ENCODE results near the gene CHSY1. TPM values are rescaled to one million over a fixed set of nuclear protein-coding genes. Genes with fewer than 3 reads are reported as not detected.

Gene CHSY1
- total and polyA plus RNA-seq, 10 of the 15 experiments (the other 5 are each of a cell fraction or from before 2014, with no cell fraction given) = 1.4 to 31.2 (median 10.5) TPM

DNA sequence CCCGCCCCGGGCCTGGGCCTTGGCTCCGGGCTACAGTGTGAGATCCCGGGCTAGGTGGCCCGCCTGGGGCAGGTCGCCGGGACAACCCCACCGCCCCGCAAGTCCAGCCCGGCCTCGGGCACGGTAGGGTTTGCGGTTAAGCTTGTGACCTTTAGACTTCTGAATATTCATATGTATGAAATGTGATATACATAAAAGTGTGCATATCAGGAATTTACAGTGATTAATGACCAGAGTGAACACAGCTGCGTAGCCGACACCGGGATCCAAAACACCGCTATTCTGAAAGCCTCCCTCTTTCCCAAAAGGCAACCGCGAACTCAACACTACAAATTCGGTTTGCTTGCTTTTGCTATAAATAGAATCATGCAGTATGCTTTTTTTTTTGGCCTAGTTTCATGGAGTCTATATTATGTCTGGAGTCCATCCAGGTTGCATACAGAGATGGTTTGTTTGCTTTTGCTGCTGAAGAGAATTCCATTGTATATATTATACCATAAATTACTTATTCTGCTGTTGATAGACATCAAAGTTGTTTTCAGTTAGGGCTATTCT lies 43.8 kb upstream of the CHSY1 start:
- no peak for FAIRE-seq
- TF ChIP-seq EP300 (IDR thresholded peaks at IDR 0.05; ENCODE audit: borderline replicate concordance in 1 of 2, control insufficient read depth in 1 of 2, low read depth in 2 of 2, low read length in 2 of 2) = no peak
- peak; percentile 16; the same call in 1 of the 3 replicates for TF ChIP-seq POU2F2 (IDR thresholded peaks at IDR 0.05; ENCODE audit: borderline replicate concordance, low read depth, low read length)
- no peak for TF ChIP-seq IRF5 (IDR thresholded peaks at IDR 0.05; ENCODE audit: borderline replicate concordance)
- peak; percentile 3 for TF ChIP-seq E2F8 (IDR thresholded peaks at IDR 0.05; ENCODE audit: low read depth, partially characterized antibody)
- TF ChIP-seq RUNX3 (IDR thresholded peaks at IDR 0.05; ENCODE audit: low read length) = peak; percentile 26; the same call in 1 of the 2 replicates
- TF ChIP-seq SUZ12 (IDR thresholded peaks at IDR 0.05; ENCODE audit: unreplicated experiment) = no peak
- TF ChIP-seq MEF2A (IDR thresholded peaks at IDR 0.05; ENCODE audit: insufficient read depth, low read depth, low read length) = no peak
- no peak for TF ChIP-seq MXI1 (IDR thresholded peaks at IDR 0.05; ENCODE audit: low read depth, low read length)
- TF ChIP-seq RELA (IDR thresholded peaks at IDR 0.05; ENCODE audit: borderline replicate concordance, partially characterized antibody) = no peak
- TF ChIP-seq SP1 (IDR thresholded peaks at IDR 0.05; ENCODE audit: low read depth, low read length) = no peak
- 0 out of 2 replicates have a peak, but pooled peaks have one; percentile 36 for TF ChIP-seq CBFB (IDR thresholded peaks at IDR 0.05; ENCODE audit: low read depth)
- TF ChIP-seq NR2C1 (IDR thresholded peaks at IDR 0.05) = no peak
- TF ChIP-seq PAX8 (IDR thresholded peaks at IDR 0.05) = no peak
- no peak for TF ChIP-seq ASH2L (IDR thresholded peaks at IDR 0.05; ENCODE audit: borderline replicate concordance, low read depth)
- TF ChIP-seq, protein P1, sequence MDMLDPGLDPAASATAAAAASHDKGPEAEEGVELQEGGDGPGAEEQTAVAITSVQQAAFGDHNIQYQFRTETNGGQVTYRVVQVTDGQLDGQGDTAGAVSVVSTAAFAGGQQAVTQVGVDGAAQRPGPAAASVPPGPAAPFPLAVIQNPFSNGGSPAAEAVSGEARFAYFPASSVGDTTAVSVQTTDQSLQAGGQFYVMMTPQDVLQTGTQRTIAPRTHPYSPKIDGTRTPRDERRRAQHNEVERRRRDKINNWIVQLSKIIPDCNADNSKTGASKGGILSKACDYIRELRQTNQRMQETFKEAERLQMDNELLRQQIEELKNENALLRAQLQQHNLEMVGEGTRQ (IDR thresholded peaks at IDR 0.05; ENCODE audit: borderline replicate concordance, low read depth, low read length) = no peak
- no peak for TF ChIP-seq RB1 (IDR thresholded peaks at IDR 0.05; ENCODE audit: borderline replicate concordance)

More for the DNA sequence above, 43.8 kb upstream of the CHSY1 start:
- Histone ChIP-seq H3K4me1 (ENCODE audit: control insufficient read depth, insufficient read depth, low read length) (peaks cover 8% of the 10 kb centered on the region), H4K20me1 (ENCODE audit: control insufficient read depth, insufficient read depth) (no peaks in the 10 kb centered on the region), H2AFZ (ENCODE audit: control insufficient read depth, low read depth, low read length) (peak overlapping the region; percentile 97), H3K79me2 (ENCODE audit: control insufficient read depth, insufficient read depth, low read length) (peaks cover 48% of the 10 kb centered on the region), H3K9ac (ENCODE audit: control insufficient read depth, insufficient read depth, low read length) (peak overlapping the region; percentile 96), H3K4me2 (ENCODE audit: control insufficient read depth, insufficient read depth) (peak overlapping the region; percentile 96), H3K4me3 (peak overlapping the region; percentile 87), H3K9me3 (replicated peaks; ENCODE audit: control insufficient read depth, insufficient read depth, low read length) (no peaks in the 10 kb centered on the region), H3K27me3 (replicated peaks in 1 of 2; ENCODE audit: control insufficient read depth in 2 of 2, insufficient read depth in 2 of 2, low read length in 1 of 2) (no peaks in the 10 kb centered on the region), H3K36me3 (ENCODE audit: control insufficient read depth in 2 of 2, insufficient read depth in 2 of 2, low read length in 1 of 2) (peaks cover 0 to 2% of the 10 kb centered on the region in 2 experiments; a peak in 2 of 4 replicates), H3K27ac (ENCODE audit: control insufficient read depth, insufficient read depth) (peak overlapping the region; percentile 95)
- 5% methylated on average over 18 of the region's 20 CpGs for WGBS (ENCODE audit: insufficient coverage, insufficient replicate concordance, low lambda C conversion rate, missing lambda C conversion rate)
- intact Hi-C loops (cut with micrococcal nuclease; ENCODE audit: unreplicated experiment) = loop anchor here (1.0 to 2.0 kb wide), 2 partner anchors 346 to 693 kb away; partner anchors contain the start of genes ASB7 and LINS1
- in situ Hi-C loops (cut with MboI) = no loop called here
- TSS peak; percentile 91 for BruUV-seq (replicated peaks)
- RAD21 ChIA-PET (ENCODE audit: unreplicated experiment) = interaction anchor here (1.0 to 5.6 kb wide), 5 partner anchors 20 to 359 kb away, joined by 3 to 24 read pairs (median 21); no protein-coding TSS in a partner anchor
- CTCF ChIA-PET = interaction anchor here (0.6 to 4.2 kb wide), 8 partner anchors 9 to 364 kb away, joined by 3 to 38 read pairs (median 4); partner anchors contain the start of gene TM2D3
- SMC1A ChIA-PET (ENCODE audit: uncharacterized antibody, unreplicated experiment) = interaction anchor here (1.1 to 3.6 kb wide), 3 partner anchors 9 to 346 kb away, joined by 3 to 30 read pairs (median 3); no protein-coding TSS in a partner anchor
- ATAC-seq = no peak
- POLR2A ChIA-PET = interaction anchor here (0.6 to 3.9 kb wide), 4 partner anchors 20 to 359 kb away, joined by 3 to 21 read pairs (median 6); no protein-coding TSS in a partner anchor
- DNase-seq (ENCODE audit: low read depth, low spot score) = no peak

Data from GM12878 (cell line).